ENCODE data around the gene MAGI1.

DNA sequence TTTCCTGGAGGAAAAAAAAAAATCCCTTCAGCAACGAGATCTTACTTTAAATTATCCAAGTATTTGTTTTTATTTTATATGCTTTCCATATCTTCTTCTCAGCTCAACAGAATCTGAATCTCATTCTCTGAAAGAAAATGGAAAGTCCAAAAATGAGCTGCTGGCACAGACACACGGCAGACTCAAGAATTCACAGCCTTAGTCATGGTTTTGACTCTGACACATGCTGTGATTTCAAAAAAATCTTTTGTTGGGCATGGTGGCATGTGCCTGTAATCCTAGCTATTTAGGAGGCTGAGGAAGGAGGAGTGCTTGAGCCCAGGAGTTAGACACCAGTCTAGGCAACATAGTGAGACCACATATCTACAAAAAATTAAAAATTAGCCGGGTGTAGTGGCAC, 565.0 kb downstream of the MAGI1 start:
- TF ChIP-seq POLR2A (IDR thresholded peaks at IDR 0.05; ENCODE audit: borderline replicate concordance, extremely low read depth, insufficient read depth, insufficient read length): no peak
- TF ChIP-seq, protein P1, sequence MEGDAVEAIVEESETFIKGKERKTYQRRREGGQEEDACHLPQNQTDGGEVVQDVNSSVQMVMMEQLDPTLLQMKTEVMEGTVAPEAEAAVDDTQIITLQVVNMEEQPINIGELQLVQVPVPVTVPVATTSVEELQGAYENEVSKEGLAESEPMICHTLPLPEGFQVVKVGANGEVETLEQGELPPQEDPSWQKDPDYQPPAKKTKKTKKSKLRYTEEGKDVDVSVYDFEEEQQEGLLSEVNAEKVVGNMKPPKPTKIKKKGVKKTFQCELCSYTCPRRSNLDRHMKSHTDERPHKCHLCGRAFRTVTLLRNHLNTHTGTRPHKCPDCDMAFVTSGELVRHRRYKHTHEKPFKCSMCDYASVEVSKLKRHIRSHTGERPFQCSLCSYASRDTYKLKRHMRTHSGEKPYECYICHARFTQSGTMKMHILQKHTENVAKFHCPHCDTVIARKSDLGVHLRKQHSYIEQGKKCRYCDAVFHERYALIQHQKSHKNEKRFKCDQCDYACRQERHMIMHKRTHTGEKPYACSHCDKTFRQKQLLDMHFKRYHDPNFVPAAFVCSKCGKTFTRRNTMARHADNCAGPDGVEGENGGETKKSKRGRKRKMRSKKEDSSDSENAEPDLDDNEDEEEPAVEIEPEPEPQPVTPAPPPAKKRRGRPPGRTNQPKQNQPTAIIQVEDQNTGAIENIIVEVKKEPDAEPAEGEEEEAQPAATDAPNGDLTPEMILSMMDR (IDR thresholded peaks at IDR 0.05 in 2 of 3, conservative IDR thresholded peaks at IDR 0.05 in 1 of 3; ENCODE audit: borderline replicate concordance in 1 of 3, insufficient read depth in 1 of 3, low read depth in 2 of 3, low read length in 2 of 3): no peak
- no peak for TF ChIP-seq ZNF274 (IDR thresholded peaks at IDR 0.05; ENCODE audit: low read depth, low read length)
- TF ChIP-seq POLR2AphosphoS5 (IDR thresholded peaks at IDR 0.05; ENCODE audit: low read depth, low read length): no peak
- TF ChIP-seq, protein P2, sequence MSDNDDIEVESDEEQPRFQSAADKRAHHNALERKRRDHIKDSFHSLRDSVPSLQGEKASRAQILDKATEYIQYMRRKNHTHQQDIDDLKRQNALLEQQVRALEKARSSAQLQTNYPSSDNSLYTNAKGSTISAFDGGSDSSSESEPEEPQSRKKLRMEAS (IDR thresholded peaks at IDR 0.05): no peak
- no peak for TF ChIP-seq EZH2 (IDR thresholded peaks at IDR 0.05)
- no peak for TF ChIP-seq FOSL1 (IDR thresholded peaks at IDR 0.05; ENCODE audit: low read depth)
- TF ChIP-seq SIN3A (IDR thresholded peaks at IDR 0.05; ENCODE audit: low read depth): no peak
- no peak for TF ChIP-seq CBX3 (IDR thresholded peaks at IDR 0.05; ENCODE audit: low read depth)
